BLaER1 (cell line): Measurements from ENCODE around the gene KLF17.

Experiments
- H3K27ac ChIP-seq: shearing (Covaris generic); formaldehyde crosslinking; 2 replicates; pipeline ENCODE4 v1.8.1; 2022
- H3K27me3 ChIP-seq: shearing (Covaris generic); formaldehyde crosslinking; 2 replicates; pipeline ENCODE4 v1.8.1; 2022
- H3K36me3 ChIP-seq: shearing (Covaris generic); formaldehyde crosslinking; 2 replicates; pipeline ENCODE4 v1.8.1; 2022
- H3K4me1 ChIP-seq: shearing (Covaris generic); formaldehyde crosslinking; 2 replicates; pipeline ENCODE4 v1.8.1; 2022
- H3K4me2 ChIP-seq: shearing (Covaris generic); formaldehyde crosslinking; 2 replicates; pipeline ENCODE4 v1.8.1; 2022
- H3K4me3 ChIP-seq: shearing (Covaris generic); formaldehyde crosslinking; 2 replicates; pipeline ENCODE4 v1.8.1; 2022
- H3K9ac ChIP-seq: shearing (Covaris generic); formaldehyde crosslinking; 2 replicates; pipeline ENCODE4 v1.8.1; 2022
- H3K9me3 ChIP-seq: shearing (Covaris generic); formaldehyde crosslinking; 2 replicates; pipeline ENCODE4 v1.8.1; 2022
- H4K20me1 ChIP-seq: shearing (Covaris generic); formaldehyde crosslinking; 2 replicates; pipeline ENCODE4 v1.8.1; 2022
- Cebpa-rat ChIP-seq: shearing (Covaris generic); IDR thresholded peaks from 2 replicates; pipeline ENCODE4 v1.8.1; 2022

KLF17 gene

DNA sequence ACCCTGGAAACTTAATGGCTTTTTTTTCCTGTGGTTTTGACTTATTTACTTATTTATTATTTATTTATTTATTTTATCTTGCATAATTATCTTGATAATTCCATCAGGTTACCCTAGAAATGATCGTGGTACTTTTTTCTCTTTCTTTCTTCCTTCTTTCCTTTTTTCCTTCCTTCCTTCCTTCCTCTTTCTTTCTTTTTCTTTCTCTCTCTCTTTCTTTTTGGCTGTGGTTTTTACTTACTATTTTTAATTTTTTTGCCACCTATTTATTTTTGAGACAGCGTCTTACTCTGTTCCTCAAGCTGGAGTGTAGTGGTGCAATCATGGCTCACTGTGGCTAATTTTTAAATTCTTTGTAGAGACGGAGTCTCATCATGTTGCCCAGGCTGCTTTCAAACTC lies 29.0 kb downstream of the KLF17 start:
- Histone ChIP-seq H3K4me2 (peak overlapping the region; percentile 8; the same call in 1 of the 2 replicates), H3K27ac (no peak overlapping the region), H3K9ac (no peak overlapping the region), H3K4me3 (no peak overlapping the region), H3K9me3 (peaks cover 38% of the 10 kb centered on the region), H3K36me3 (no peaks in the 10 kb centered on the region), H3K4me1 (peaks cover 18% of the 10 kb centered on the region), H4K20me1 (no peaks in the 10 kb centered on the region), H3K27me3 (no peaks in the 10 kb centered on the region)
- no peak for TF ChIP-seq Cebpa-rat

DNA sequence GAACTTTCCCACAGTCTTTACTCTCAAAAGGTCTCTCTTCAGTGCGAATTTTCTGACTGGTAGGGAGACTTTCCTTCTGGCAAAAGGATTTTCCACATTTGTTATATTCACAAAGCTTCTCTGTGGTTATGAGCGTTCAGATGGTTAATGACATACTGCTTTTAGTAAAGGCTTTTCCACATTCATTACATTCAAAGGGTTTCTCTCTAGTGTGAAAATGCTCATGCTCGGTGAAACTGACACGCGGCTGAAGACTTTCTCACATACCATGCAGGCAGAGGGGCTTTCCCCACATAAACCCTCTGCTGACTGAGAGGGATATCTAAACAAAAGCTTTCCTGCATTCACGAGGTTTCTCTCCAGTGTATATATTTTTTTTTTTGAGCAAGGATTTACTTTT lies 32.7 kb downstream of the KLF17 start:
- peaks cover 18% of the 10 kb centered on the region for H3K4me1 ChIP-seq
- no peak overlapping the region for H3K4me3 ChIP-seq
- no peaks in the 10 kb centered on the region for H3K36me3 ChIP-seq
- H3K27me3 ChIP-seq = no peaks in the 10 kb centered on the region
- no peaks in the 10 kb centered on the region for H4K20me1 ChIP-seq
- no peak overlapping the region for H3K27ac ChIP-seq
- H3K9ac ChIP-seq = no peak overlapping the region
- peaks cover 8% of the 10 kb centered on the region for H3K9me3 ChIP-seq
- no peak for TF ChIP-seq Cebpa-rat
- no peak overlapping the region for H3K4me2 ChIP-seq

DNA sequence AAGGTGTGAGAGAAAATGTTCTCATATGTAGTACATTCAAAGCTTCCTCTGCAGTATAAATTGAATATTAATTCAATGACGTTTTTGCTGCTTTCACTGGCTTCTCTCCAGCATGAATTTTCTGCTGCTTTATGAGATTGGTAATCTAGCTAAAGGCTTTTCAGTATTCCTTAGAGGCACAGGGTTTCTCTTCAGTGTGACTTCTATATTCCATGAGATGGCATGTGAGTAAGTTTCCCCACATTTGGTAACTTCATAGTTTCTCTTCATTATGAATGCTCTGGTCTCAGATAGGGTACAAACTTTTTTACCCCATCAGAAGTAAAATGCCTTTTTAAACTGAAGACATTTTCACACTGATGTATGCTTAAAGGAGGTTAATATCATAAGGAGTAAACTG lies 33.2 kb downstream of the KLF17 start:
- H3K9me3 ChIP-seq = peaks cover 3% of the 10 kb centered on the region; the same call in 1 of the 2 replicates
- no peak overlapping the region for H3K9ac ChIP-seq
- no peak overlapping the region for H3K27ac ChIP-seq
- no peak for TF ChIP-seq Cebpa-rat
- H4K20me1 ChIP-seq = no peaks in the 10 kb centered on the region
- H3K4me3 ChIP-seq = no peak overlapping the region
- H3K4me1 ChIP-seq = peaks cover 18% of the 10 kb centered on the region
- no peak overlapping the region for H3K4me2 ChIP-seq
- H3K36me3 ChIP-seq = no peaks in the 10 kb centered on the region
- H3K27me3 ChIP-seq = no peaks in the 10 kb centered on the region

DNA sequence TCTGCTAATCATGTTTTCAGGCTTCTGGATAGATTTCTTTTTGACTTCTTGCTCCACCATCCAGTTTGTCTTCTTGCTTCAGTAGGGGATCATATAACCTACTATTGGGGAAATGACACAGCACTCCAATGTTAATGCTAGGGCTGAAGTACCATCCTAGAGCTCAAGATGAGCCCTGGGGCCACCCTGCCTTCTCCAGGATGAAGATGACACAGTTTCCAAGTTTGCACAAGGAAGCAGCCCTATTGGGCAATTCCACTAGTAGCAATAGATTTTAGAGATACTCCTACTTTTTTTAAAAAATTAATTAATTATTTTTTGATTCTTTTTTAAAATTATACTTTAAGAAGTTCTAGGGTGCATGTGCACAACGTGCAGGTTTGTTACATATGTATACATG lies 34.1 kb downstream of the KLF17 start:
- Histone ChIP-seq H4K20me1 (no peaks in the 10 kb centered on the region), H3K4me2 (no peak overlapping the region), H3K4me1 (peaks cover 14% of the 10 kb centered on the region), H3K9me3 (no peaks in the 10 kb centered on the region), H3K9ac (no peak overlapping the region), H3K36me3 (no peaks in the 10 kb centered on the region), H3K4me3 (no peak overlapping the region), H3K27me3 (no peaks in the 10 kb centered on the region), H3K27ac (no peak overlapping the region)
- no peak for TF ChIP-seq Cebpa-rat

DNA sequence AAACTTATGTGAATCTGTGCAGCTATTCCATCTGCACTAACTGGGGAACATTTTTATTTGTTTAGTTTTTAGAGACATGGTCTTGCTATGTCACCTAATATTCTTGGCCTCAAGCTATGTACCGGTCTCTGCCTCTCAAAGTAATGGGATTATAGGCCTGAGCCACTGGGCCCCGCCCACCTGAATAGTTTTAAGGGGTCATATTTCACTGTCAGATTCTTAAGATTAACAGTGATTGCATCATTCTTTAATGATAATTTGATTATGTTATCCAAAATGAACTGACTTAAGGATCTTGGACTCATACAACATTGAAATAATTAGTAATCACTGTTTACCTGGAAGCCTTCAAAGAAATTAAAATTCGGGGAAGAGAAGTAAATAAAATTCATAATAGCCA lies 35.4 kb downstream of the KLF17 start:
- Histone ChIP-seq H3K27me3 (no peaks in the 10 kb centered on the region), H3K4me2 (no peak overlapping the region), H3K4me1 (peaks cover under 1% of the 10 kb centered on the region; the same call in 1 of the 2 replicates), H3K4me3 (no peak overlapping the region), H3K9ac (no peak overlapping the region), H3K36me3 (no peaks in the 10 kb centered on the region), H3K27ac (no peak overlapping the region), H4K20me1 (no peaks in the 10 kb centered on the region), H3K9me3 (no peaks in the 10 kb centered on the region)
- TF ChIP-seq Cebpa-rat = no peak; the same call in 1 of the 2 replicates

DNA sequence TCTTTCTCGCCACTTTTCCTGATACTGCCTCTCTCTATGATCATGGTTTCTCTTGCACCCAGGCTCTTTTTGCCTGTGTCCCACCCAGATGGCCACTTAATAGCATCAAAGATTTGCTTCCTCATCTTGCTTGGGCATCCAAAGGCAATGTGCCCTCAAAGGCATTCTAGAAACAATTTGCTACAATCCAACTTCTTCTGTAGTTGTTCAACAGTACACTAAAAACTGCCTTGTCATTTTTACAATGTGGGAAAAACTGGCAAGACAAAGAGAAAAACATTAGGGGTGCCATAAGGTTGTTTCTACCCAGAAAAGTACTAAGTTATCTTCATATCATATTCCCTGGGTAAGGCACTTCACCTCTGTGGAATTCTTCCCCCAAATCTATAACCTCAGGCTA lies 39.3 kb downstream of the KLF17 start:
- Histone ChIP-seq H3K27me3 (no peaks in the 10 kb centered on the region), H3K4me1 (no peaks in the 10 kb centered on the region), H3K4me3 (no peak overlapping the region), H3K9ac (no peak overlapping the region), H3K9me3 (0 out of 2 replicates have a peak, but pooled peaks cover 5% of the 10 kb centered on the region), H3K4me2 (no peak overlapping the region), H4K20me1 (no peaks in the 10 kb centered on the region), H3K36me3 (no peaks in the 10 kb centered on the region), H3K27ac (no peak overlapping the region)
- TF ChIP-seq Cebpa-rat = no peak

DNA sequence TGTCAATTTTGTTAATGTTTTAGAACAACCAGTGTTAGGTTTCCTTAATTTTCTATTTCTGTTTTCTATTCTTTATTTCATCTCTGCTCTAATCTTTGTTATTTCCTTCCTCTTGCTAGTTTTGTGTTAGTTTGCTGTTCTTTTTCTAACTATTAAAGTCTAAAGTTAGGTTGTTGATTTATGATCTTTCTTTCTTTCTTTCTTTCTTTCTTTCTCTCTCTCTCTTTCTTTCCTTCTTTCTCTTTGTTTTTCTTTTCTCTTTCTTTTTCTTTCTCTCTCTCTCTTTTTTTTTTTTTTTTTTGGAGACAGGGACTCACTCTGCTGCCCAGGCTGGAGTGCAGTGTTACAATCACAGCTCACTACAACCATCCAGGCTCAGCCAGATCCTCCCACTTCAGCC lies 40.2 kb downstream of the KLF17 start:
- Histone ChIP-seq H4K20me1 (no peaks in the 10 kb centered on the region), H3K4me3 (no peak overlapping the region), H3K27ac (no peak overlapping the region), H3K9ac (no peak overlapping the region), H3K36me3 (no peaks in the 10 kb centered on the region), H3K4me2 (no peak overlapping the region), H3K4me1 (no peaks in the 10 kb centered on the region), H3K9me3 (0 out of 2 replicates have a peak, but pooled peaks cover 5% of the 10 kb centered on the region), H3K27me3 (no peaks in the 10 kb centered on the region)
- TF ChIP-seq Cebpa-rat = no peak

DNA sequence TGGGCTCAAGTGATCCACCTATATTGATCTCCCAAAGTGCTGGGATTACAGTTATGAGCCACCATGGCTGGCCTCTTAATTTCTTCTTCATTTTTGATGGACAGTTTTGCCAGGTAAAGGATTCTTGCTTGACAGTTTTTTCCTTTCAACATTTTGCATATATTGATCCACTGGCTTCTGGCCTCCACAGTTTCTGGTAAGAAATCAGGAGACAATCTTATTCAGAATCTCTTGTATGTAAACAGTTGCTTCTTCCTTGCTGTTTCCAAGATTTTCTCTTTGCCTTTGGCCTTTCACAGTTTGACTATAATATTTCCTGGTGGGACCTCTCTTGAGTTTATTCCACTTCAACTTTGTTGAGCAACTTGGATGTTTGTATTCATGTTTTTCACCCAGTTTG lies 42.9 kb downstream of the KLF17 start:
- Histone ChIP-seq H3K4me2 (no peak overlapping the region), H4K20me1 (no peaks in the 10 kb centered on the region), H3K27ac (no peak overlapping the region), H3K4me3 (no peak overlapping the region), H3K4me1 (no peaks in the 10 kb centered on the region), H3K27me3 (no peaks in the 10 kb centered on the region), H3K36me3 (no peaks in the 10 kb centered on the region), H3K9me3 (peaks cover 11% of the 10 kb centered on the region), H3K9ac (no peak overlapping the region)
- TF ChIP-seq Cebpa-rat = no peak

DNA sequence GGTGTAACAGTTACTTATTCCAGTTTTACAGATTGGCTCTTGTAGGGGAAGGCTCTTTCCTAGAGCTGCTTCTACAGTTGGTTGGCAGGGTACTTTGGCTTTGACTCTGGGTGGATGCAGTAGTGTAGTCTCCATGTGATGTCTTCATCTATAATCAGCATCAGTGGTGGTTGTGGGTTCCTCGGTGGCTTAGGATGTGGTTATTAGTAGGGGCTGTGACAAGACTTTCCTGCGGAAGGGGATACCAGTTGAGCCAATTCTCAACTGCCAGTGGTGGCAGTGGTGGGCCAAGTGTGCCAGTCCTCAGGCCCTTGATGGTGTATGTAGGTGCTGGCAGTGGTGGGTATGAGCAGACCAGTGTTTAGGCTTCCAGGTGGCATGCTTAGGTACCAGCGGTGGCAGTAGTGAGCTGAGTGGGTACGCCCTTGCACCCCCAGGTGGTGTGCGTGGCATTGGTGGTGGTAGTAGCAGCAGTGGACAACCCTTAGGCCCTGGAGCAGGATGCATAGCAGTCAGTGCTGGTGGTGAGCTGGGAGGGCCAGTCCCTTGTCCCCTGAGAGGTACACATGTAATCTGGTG lies 50.0 kb downstream of the KLF17 start:
- Histone ChIP-seq H3K9me3 (peaks cover 50% of the 10 kb centered on the region), H3K4me2 (peak overlapping the region; percentile 64), H3K9ac (no peak overlapping the region), H3K36me3 (no peaks in the 10 kb centered on the region), H4K20me1 (no peaks in the 10 kb centered on the region), H3K4me1 (peaks cover 16% of the 10 kb centered on the region), H3K4me3 (no peak overlapping the region), H3K27me3 (no peaks in the 10 kb centered on the region), H3K27ac (no peak overlapping the region)
- no peak for TF ChIP-seq Cebpa-rat

DNA sequence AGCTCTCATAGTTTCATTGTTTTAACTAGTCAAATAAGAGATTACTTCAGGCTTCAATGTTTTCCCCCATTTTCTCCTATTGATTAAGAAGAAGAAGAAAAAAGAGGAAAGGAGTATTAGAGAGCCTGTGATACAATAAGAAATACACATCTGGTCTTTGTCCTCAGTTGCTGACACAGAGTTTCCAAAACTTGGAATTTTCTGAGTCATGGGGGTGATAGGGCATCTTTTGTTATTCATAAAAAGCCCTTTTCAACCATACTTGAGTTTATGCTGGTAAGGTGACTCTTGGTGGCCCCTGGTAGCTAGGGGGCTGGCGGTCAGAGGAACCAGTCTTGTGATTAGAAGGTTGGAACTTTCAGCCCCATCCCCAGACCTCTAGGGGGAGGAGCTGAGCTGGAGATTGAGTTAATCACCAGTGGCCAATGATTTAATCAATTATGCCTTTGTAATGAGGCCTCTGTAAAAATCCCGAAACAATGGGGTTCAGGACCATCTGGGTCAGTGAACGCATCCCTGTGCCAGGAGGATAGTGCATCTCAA lies 51.7 kb downstream of the KLF17 start:
- Histone ChIP-seq H3K27ac (no peak overlapping the region), H3K4me3 (no peak overlapping the region), H3K4me1 (peaks cover 16% of the 10 kb centered on the region), H4K20me1 (no peaks in the 10 kb centered on the region), H3K36me3 (no peaks in the 10 kb centered on the region), H3K27me3 (no peaks in the 10 kb centered on the region), H3K4me2 (no peak overlapping the region), H3K9ac (no peak overlapping the region), H3K9me3 (peaks cover 68% of the 10 kb centered on the region)
- no peak for TF ChIP-seq Cebpa-rat

DNA sequence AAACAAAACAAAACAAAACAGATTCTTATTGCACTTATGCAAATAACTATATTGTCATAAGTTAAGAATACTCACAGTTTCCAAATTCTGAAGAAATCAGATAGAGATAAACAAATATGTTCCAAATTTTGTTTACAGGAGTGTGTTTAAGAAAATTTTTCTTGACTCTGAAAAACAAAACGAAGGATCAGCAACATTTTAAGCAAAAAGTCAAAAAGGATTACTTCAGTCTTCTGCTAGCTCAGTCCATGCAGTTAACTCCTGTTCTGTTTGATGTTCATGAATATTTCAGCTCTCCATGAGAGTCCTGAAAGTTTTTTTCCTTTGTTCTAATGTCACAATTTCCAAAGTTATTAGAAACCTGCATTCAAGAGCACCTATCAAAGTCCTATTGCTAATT lies 56.0 kb downstream of the KLF17 start:
- no peaks in the 10 kb centered on the region for H3K36me3 ChIP-seq
- H3K9me3 ChIP-seq = peaks cover 59% of the 10 kb centered on the region
- H3K9ac ChIP-seq = no peak overlapping the region
- no peaks in the 10 kb centered on the region for H3K27me3 ChIP-seq
- no peak for TF ChIP-seq Cebpa-rat
- H3K4me2 ChIP-seq = no peak overlapping the region
- no peak overlapping the region for H3K4me3 ChIP-seq
- H3K4me1 ChIP-seq = peaks cover 2% of the 10 kb centered on the region
- H4K20me1 ChIP-seq = no peaks in the 10 kb centered on the region
- H3K27ac ChIP-seq = no peak overlapping the region
